SK-N-SH (cell line): ENCODE results near the gene MIPEP.

Experiments used
- CHD2 ChIP-seq: fragments of 150-350 bp; IDR thresholded peaks from 2 replicates; pipeline ENCODE4 v1.6.1; 2018; ENCODE audit warnings: low read length; ENCODE audit not compliant: partially characterized antibody
- EP300 ChIP-seq, 2 experiments: IDR thresholded peaks; 2 replicates each; pipeline versions ENCODE4 v1.4.0 to v1.6.1; 2012; ENCODE audit warnings: borderline replicate concordance in 1 of 2, low read depth in 1 of 2, low read length in 1 of 2
- FOXM1 ChIP-seq: IDR thresholded peaks from 2 replicates; pipeline ENCODE4 v1.4.0; 2012; ENCODE audit warnings: low read depth, mild to moderate bottlenecking
- TF ChIP-seq, protein P1 (sequence below): IDR thresholded peaks from 2 replicates; pipeline ENCODE4 v1.6.1; 2012; ENCODE audit warnings: mild to moderate bottlenecking, low read depth, low read length, moderate library complexity
- TF ChIP-seq, protein P2 (sequence below): fragments of 200-600 bp; sonication (generic); IDR thresholded peaks from 2 replicates; pipeline ENCODE4 v1.6.1; 2017; ENCODE audit warnings: antibody characterized with exemption, mild to moderate bottlenecking, moderate library complexity

DNA sequence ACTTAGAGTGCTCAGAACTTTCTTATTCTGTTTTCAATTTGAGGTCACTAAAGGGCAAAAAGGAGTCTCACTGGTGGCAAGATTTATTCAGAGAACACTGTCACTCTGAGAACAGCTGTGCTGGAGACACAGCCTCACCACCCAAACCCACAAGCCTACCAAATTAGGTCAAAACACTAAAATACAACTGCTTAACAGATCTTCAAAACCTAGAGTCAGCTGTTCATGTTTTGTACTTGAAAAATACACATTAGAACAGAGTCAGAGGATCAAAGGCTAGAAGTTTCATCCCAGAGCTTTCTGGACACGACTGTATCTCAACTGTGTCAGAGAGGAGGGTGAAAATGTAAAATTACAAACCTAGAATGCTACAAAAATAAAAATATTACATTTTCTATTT, 89.3 kb downstream of the MIPEP start:
- TF ChIP-seq, protein P1, sequence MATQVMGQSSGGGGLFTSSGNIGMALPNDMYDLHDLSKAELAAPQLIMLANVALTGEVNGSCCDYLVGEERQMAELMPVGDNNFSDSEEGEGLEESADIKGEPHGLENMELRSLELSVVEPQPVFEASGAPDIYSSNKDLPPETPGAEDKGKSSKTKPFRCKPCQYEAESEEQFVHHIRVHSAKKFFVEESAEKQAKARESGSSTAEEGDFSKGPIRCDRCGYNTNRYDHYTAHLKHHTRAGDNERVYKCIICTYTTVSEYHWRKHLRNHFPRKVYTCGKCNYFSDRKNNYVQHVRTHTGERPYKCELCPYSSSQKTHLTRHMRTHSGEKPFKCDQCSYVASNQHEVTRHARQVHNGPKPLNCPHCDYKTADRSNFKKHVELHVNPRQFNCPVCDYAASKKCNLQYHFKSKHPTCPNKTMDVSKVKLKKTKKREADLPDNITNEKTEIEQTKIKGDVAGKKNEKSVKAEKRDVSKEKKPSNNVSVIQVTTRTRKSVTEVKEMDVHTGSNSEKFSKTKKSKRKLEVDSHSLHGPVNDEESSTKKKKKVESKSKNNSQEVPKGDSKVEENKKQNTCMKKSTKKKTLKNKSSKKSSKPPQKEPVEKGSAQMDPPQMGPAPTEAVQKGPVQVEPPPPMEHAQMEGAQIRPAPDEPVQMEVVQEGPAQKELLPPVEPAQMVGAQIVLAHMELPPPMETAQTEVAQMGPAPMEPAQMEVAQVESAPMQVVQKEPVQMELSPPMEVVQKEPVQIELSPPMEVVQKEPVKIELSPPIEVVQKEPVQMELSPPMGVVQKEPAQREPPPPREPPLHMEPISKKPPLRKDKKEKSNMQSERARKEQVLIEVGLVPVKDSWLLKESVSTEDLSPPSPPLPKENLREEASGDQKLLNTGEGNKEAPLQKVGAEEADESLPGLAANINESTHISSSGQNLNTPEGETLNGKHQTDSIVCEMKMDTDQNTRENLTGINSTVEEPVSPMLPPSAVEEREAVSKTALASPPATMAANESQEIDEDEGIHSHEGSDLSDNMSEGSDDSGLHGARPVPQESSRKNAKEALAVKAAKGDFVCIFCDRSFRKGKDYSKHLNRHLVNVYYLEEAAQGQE, result no peak
- TF ChIP-seq FOXM1 (no peak), EP300 (IDR thresholded peaks at IDR 0.05; ENCODE audit: borderline replicate concordance in 1 of 2, low read depth in 1 of 2, low read length in 1 of 2) (no peak), CHD2 (no peak)
- TF ChIP-seq, protein P2, sequence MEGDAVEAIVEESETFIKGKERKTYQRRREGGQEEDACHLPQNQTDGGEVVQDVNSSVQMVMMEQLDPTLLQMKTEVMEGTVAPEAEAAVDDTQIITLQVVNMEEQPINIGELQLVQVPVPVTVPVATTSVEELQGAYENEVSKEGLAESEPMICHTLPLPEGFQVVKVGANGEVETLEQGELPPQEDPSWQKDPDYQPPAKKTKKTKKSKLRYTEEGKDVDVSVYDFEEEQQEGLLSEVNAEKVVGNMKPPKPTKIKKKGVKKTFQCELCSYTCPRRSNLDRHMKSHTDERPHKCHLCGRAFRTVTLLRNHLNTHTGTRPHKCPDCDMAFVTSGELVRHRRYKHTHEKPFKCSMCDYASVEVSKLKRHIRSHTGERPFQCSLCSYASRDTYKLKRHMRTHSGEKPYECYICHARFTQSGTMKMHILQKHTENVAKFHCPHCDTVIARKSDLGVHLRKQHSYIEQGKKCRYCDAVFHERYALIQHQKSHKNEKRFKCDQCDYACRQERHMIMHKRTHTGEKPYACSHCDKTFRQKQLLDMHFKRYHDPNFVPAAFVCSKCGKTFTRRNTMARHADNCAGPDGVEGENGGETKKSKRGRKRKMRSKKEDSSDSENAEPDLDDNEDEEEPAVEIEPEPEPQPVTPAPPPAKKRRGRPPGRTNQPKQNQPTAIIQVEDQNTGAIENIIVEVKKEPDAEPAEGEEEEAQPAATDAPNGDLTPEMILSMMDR, result no peak
